ENCODE results near the gene MSMO1.

DNA sequence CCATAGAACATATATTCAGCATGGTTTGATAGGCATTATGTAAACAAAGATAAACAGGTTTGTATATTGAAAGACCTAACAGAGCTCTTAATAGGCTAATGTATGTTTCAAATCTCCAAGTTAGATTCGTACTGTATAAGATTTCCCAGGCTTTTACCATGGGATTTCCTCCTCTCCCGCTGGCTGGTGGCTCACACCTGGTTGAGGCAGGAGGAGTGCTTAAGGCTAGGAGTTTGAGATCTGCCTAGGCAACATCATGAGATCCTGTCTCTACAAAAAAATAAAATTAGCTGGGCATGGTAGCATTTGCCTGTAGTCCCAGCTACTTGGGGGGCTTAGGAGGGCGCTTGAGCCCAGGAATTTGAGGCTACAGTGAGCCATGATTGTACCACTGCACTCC, 56.7 kb downstream of the MSMO1 start:
- TF ChIP-seq, protein P1, sequence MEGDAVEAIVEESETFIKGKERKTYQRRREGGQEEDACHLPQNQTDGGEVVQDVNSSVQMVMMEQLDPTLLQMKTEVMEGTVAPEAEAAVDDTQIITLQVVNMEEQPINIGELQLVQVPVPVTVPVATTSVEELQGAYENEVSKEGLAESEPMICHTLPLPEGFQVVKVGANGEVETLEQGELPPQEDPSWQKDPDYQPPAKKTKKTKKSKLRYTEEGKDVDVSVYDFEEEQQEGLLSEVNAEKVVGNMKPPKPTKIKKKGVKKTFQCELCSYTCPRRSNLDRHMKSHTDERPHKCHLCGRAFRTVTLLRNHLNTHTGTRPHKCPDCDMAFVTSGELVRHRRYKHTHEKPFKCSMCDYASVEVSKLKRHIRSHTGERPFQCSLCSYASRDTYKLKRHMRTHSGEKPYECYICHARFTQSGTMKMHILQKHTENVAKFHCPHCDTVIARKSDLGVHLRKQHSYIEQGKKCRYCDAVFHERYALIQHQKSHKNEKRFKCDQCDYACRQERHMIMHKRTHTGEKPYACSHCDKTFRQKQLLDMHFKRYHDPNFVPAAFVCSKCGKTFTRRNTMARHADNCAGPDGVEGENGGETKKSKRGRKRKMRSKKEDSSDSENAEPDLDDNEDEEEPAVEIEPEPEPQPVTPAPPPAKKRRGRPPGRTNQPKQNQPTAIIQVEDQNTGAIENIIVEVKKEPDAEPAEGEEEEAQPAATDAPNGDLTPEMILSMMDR (IDR thresholded peaks at IDR 0.05 in 8 of 11, conservative IDR thresholded peaks at IDR 0.05 in 3 of 11): no peak
- no peak for TF ChIP-seq POLR2A (IDR thresholded peaks at IDR 0.05)

All from spleen (tissue), 7 donors.